Measurements from ENCODE around the gene GSG1L. TPM values are rescaled to one million over a fixed set of nuclear protein-coding genes. Genes with fewer than 3 reads are reported as not detected.

Gene GSG1L
- total RNA-seq, 3 donors from 2014 or later: not detected

DNA sequence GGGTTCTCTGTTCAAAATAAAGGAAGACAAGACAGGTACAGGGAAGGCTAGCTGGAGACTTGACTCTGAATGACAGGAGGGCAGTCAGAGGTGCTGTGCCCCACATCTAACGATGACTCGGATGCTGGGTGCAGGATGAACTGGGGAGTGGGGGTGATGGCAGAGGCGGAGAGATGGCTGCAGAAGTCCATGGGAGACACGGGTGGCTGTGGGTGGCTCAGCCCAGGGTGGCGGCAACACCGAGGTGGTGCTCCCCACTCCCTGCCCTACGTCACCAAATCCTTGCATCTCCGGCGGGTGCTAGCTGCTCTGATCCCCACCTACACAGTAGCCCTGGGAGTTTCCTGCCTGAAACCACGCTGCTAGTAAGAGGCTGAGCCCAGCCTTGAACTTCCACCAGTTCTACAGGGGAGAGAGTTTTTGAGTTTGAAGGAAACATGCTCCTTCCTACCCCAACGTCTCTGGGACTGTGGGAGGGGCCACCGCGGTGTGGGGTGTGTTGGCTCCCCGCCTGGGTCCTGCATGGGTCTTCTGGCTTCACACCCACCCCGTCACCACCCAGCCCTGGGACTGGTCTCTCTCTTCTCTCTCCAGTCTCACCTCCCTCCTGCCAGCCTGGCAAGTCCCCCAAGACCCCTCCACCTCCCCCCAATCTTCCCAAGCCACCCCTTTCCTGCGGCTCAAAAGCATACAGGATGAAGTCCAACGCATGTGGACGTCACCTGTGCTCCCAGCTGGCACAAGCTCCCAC, 4.5 kb downstream of the GSG1L start:
- Histone ChIP-seq H3K4me3 (no peak overlapping the region), H3K27ac (no peak overlapping the region), H3K9me3 (no peaks in the 10 kb centered on the region), H3K4me1 (no peaks in the 10 kb centered on the region), H3K36me3 (no peaks in the 10 kb centered on the region), H3K27me3 (peaks cover 4 to 60% of the 10 kb centered on the region in 2 donors)
- TF ChIP-seq, protein P1, sequence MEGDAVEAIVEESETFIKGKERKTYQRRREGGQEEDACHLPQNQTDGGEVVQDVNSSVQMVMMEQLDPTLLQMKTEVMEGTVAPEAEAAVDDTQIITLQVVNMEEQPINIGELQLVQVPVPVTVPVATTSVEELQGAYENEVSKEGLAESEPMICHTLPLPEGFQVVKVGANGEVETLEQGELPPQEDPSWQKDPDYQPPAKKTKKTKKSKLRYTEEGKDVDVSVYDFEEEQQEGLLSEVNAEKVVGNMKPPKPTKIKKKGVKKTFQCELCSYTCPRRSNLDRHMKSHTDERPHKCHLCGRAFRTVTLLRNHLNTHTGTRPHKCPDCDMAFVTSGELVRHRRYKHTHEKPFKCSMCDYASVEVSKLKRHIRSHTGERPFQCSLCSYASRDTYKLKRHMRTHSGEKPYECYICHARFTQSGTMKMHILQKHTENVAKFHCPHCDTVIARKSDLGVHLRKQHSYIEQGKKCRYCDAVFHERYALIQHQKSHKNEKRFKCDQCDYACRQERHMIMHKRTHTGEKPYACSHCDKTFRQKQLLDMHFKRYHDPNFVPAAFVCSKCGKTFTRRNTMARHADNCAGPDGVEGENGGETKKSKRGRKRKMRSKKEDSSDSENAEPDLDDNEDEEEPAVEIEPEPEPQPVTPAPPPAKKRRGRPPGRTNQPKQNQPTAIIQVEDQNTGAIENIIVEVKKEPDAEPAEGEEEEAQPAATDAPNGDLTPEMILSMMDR (IDR thresholded peaks at IDR 0.05): no peak
- TF ChIP-seq POLR2A (IDR thresholded peaks at IDR 0.05) (no peak), POLR2AphosphoS5 (IDR thresholded peaks at IDR 0.05) (no peak)
- intact Hi-C loops (cut with DNase I; ENCODE audit: low total_unique reads): no loop called here
- no peak for DNase-seq (ENCODE audit: low spot score in 2 of 2)

DNA sequence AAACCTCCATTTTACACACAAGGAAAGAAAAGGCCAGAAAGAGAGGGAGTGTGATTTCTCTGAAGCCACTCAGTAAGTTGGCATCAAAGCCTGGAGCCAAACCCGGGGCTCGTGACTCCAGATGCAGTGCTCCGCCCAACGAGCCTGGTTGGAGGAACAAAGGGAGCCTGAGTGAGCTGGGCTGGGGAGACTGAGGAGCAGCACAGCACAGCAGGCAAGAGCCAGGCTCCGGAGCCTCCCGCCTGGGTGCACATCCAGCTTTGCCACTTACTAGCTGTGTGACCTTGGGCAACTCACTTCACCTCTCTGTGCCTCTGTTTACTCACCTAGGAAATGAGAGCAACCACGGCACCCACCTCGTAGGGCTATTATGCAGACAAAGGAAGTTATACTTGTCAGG, 5.6 kb downstream of the GSG1L start:
- H3K4me3 ChIP-seq: no peak overlapping the region
- DNase-seq (ENCODE audit: low spot score in 2 of 2): no peak
- intact Hi-C loops (cut with DNase I; ENCODE audit: low total_unique reads): no loop called here
- H3K36me3 ChIP-seq: no peaks in the 10 kb centered on the region
- no peaks in the 10 kb centered on the region for H3K4me1 ChIP-seq
- no peak overlapping the region for H3K27ac ChIP-seq
- H3K9me3 ChIP-seq: no peaks in the 10 kb centered on the region
- H3K27me3 ChIP-seq: peaks cover 4 to 65% of the 10 kb centered on the region in 2 donors
- no peak for TF ChIP-seq POLR2AphosphoS5 (IDR thresholded peaks at IDR 0.05)
- TF ChIP-seq POLR2A (IDR thresholded peaks at IDR 0.05): no peak
- TF ChIP-seq, protein P1 (IDR thresholded peaks at IDR 0.05): no peak

DNA sequence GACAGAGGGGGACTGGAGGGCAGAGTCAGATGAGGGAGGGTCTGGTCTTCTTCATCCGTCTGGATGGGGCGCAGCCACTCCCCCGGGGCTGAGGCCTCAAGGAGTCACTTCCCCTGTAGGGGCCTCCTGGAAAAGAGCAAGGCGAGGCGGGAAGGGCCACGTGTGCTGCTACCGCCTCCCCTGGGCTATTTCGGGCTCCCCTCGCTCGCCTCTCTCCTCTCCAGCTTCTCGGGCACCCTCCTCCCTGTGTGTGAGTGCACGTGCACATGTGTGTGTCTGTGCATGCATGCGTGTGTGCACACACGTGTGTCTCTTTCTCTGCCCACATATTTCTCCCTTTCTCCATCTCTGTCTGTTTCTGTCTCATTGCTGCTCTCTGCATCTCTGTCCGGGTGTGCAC, 10.1 kb downstream of the GSG1L start:
- intact Hi-C loops (cut with DNase I; ENCODE audit: low total_unique reads): no loop called here
- peaks cover 0 to 24% of the 10 kb centered on the region in 2 donors for H3K27me3 ChIP-seq
- peaks cover 0 to 7% of the 10 kb centered on the region in 2 donors for H3K9me3 ChIP-seq
- H3K4me1 ChIP-seq: no peaks in the 10 kb centered on the region
- TF ChIP-seq POLR2AphosphoS5 (IDR thresholded peaks at IDR 0.05) (no peak), POLR2A (IDR thresholded peaks at IDR 0.05) (no peak)
- TF ChIP-seq, protein P1 (IDR thresholded peaks at IDR 0.05): no peak
- no peak for DNase-seq (ENCODE audit: low spot score in 2 of 2)
- no peaks in the 10 kb centered on the region for H3K36me3 ChIP-seq
- no peak overlapping the region for H3K27ac ChIP-seq
- no peak overlapping the region for H3K4me3 ChIP-seq

GRCh38 chr16:28052274-28053128, 11.0 kb downstream of the GSG1L start:
- H3K4me3 ChIP-seq: no peak overlapping the region
- peaks cover 0 to 15% of the 10 kb centered on the region in 2 donors for H3K9me3 ChIP-seq
- peaks cover 0 to 17% of the 10 kb centered on the region in 2 donors for H3K27me3 ChIP-seq
- H3K36me3 ChIP-seq: no peaks in the 10 kb centered on the region
- no peak for DNase-seq (ENCODE audit: low spot score in 2 of 2)
- no peaks in the 10 kb centered on the region for H3K4me1 ChIP-seq
- intact Hi-C loops (cut with DNase I; ENCODE audit: low total_unique reads): no loop called here
- no peak overlapping the region for H3K27ac ChIP-seq
- TF ChIP-seq, protein P1 (IDR thresholded peaks at IDR 0.05): no peak

DNA sequence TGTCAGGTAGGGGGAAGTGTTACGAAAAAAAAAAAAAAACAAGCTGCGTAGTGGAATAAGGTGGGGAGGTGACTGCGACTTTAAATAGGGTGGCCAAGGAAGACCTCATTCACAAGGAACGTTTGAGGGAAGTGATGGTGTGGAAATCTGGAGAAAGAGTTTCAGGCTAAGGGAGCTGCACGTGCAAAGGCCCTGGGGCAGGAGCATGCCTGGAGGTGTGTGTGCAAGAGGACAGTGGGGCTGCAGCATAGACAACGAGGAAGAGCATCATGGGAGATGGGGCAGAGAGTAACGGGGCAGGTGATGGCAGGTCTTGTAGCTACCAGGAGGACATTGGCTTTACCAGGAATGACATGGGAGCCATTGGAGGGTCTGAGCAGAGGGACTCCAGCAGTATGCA, 12.0 kb downstream of the GSG1L start:
- H3K36me3 ChIP-seq: no peaks in the 10 kb centered on the region
- intact Hi-C loops (cut with DNase I; ENCODE audit: low total_unique reads): no loop called here
- H3K4me3 ChIP-seq: no peak overlapping the region
- H3K27ac ChIP-seq: no peak overlapping the region
- peaks cover 0 to 16% of the 10 kb centered on the region in 2 donors for H3K27me3 ChIP-seq
- TF ChIP-seq POLR2A (IDR thresholded peaks at IDR 0.05): no peak
- TF ChIP-seq POLR2AphosphoS5 (IDR thresholded peaks at IDR 0.05): no peak
- TF ChIP-seq, protein P1 (IDR thresholded peaks at IDR 0.05): no peak
- no peaks in the 10 kb centered on the region for H3K4me1 ChIP-seq
- DNase-seq (ENCODE audit: low spot score in 2 of 2): no peak
- H3K9me3 ChIP-seq: peaks cover 0 to 15% of the 10 kb centered on the region in 2 donors
